Stimulated activated CD4-positive, alpha-beta T cell treated with anti-CD3 and anti-CD28 coated beads, TNF-alpha, amount 100 ng/mL, for 48 hours (primary cell): ENCODE measurements around the gene PRDM11.

ENCODE experiments used
- DNase-seq, 3 donors: peaks; one replicate each; pipeline ENCODE4 v3.0.0-alpha.2; 2020; ENCODE audit warnings: low read depth in 3 of 3

Gene PRDM11

DNA sequence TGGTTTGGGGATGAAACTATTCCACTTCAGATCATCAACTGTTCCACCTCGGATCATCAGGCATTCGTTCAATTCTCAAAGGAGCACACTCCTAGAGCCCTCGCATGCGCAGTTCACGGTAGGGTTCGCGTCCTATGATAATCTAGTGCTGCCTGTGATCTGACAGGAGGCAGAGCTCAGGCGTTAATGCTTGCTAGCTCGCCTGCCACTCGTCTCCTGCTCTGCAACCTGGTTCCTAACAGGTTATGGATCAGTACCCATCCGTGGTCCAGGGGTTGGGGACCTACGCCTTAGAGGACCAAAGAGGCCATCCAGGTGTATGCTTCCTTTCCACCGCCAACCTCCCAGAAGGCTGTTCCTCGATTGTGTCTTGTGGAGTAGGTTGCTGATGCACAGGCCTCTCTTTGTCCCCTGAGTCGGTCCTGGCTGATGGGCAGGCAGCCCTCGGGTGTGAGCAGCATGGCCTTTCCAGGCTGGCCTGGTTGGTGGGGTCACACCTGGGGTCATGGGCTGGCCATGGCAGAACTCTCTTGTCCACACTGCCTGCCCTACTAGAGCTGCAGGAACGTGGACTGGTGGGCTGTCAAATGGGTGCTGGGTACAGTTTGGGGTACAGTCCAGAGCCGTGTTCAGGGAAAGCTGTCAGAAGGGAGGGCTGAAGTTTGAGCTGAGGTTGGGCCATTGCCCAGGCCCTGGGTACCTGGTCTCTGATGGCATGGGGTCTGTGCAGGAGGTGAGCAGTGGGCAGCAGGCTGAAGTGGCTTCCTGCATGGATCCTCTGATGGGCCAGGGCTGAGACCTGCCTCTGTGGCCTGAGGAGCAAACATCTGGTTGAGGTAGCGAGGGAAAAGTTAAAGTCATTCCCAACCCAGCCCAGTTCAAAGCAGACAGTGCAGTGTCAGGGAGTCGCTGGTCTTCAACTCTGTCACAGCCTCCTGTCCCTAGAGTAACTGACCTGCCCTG is 11.1 kb downstream of the PRDM11 start:
- no peak for DNase-seq

DNA sequence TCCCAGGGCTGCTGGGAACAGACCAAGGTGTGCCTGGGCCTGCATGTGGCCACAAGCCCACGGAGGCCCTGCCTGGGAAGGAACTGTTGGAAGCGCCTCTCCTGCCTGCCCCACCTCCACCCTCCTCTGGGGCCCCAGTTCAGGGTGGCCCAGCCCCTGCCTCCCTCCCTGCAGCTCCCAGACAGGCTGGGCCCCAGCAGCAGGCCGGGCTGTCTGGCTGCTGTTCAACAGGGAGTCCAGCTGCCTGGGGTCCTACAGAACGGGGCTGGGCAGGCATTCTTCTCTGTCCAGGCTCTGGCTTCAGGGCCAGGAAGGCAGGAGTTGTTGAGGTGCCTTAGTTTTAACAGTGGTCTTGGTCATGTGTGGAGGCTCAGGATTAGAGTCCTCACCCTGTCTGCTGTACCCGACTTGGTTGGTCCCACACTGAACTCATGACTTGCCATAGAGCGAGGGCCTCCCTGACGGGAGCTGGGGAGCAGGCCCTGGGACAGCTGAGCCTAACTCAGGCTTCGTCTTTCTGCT is 11.8 kb downstream of the PRDM11 start:
- DNase-seq = no peak

DNA sequence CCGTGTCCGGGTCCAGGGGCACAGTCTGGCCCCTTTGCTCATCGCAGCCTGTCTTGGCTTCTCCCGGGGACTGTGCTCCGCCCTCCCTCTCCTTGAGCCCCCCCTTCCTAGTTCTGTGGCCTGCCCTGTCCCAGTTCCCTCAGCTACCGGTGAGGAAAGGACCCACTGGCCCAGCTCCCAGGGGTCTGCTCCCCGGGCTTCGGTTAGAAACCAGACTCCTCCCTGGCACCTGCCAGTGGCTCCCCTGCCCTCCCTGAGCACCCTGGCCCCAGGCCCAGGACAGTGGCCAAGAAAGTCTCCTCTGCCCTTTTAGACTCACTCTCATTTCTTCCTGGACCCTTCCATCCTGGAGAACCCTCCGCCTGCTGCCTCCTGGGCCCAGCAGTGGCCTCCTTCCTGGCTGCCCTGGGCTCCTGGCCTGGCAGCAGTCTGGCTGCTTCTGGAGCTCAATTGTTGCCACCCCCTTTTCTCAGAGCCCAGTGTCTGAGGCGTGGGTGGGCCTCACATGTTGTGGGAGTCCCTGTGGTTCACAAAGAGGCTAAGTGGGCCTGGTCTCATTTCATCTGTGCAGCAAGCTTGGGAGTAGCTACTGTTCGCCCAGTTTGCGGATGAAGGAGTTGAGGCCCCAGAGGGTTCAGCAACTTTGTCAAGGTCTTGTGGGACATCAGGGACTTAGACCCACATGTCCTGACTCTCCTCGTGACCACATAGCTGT is 12.6 kb downstream of the PRDM11 start:
- no peak for DNase-seq

DNA sequence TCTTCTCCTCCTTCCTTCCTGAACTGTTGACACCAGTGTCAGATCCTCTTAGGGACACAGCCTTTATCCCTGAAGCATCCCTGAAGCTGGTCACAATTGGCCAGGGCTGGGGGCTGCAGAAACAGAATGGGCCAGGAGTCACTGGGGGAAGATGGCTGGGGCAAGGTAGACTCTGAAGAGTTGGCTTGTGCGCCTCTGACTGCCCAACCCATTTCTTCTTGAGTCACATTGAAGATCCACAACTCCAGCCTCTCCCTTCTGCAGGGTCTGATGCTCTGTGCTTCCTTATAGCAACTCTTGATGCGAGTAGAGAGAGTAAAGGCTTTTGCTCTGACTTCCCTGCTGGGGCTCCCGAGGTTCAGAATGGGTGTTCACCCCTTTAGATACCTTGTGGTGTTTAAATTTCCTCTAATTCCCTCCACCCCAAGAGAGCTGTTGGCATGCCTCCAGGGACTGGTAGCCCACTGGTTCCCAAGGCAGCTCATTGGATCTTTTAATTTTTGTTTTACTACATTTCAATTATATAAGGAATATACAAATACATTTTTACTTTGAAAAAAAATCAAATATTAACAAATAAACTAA is 13.4 kb downstream of the PRDM11 start:
- DNase-seq = no peak

DNA sequence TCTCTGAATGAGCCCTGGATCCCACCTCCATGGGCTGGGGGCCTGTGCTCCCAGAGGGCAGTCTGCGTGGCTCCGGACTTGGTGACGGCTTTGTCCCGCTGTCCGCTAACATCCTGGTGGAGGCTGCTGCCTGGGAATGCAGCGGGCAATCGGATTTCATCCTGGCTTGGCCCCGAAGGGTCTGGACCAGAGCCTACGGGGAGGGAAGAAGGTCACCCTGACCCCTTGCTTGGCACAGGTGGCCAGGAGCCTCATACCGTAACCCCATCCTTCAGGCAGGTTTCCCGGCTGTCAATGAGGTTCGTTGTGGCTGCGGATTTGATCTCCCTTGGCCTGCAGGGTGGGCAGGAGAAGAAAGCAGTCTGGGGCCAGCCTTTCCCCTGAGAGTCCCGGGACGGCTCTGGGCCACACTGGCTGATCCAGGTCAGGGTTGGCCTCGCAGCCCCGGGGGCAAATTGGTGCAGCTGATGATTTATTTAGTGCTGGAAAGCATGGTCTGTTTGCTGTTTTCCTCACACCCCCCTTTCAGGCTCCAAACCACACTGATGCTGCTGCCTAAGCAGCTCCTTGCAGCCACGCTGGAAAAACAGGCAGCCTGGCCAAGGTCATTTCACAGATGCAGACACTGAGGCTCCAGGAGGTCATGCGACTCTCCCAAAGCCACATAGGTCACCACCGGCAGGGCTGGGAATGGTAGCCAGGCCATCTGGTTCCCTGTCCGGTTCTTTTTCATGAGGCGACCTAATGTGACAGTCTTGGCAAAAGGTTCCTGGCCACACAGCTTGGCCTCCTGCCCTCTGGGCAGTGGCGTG is 15.0 kb downstream of the PRDM11 start:
- DNase-seq = no peak

DNA sequence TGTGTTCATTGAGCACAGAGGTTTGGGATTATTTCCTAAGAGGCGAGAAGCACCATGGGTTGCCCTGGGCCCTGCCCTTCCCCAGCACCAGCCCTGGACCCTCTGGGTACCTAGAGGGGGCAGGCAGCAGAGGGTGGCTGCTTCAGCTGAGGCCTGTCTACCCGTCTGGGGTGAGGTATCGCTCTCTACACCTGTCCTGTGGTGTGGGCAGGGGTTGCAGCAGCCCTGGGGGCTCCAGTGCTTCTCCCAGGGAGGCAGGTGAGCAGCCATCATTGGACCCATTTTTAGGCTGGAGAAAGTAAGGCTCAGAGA is 15.6 kb downstream of the PRDM11 start:
- DNase-seq = no peak

DNA sequence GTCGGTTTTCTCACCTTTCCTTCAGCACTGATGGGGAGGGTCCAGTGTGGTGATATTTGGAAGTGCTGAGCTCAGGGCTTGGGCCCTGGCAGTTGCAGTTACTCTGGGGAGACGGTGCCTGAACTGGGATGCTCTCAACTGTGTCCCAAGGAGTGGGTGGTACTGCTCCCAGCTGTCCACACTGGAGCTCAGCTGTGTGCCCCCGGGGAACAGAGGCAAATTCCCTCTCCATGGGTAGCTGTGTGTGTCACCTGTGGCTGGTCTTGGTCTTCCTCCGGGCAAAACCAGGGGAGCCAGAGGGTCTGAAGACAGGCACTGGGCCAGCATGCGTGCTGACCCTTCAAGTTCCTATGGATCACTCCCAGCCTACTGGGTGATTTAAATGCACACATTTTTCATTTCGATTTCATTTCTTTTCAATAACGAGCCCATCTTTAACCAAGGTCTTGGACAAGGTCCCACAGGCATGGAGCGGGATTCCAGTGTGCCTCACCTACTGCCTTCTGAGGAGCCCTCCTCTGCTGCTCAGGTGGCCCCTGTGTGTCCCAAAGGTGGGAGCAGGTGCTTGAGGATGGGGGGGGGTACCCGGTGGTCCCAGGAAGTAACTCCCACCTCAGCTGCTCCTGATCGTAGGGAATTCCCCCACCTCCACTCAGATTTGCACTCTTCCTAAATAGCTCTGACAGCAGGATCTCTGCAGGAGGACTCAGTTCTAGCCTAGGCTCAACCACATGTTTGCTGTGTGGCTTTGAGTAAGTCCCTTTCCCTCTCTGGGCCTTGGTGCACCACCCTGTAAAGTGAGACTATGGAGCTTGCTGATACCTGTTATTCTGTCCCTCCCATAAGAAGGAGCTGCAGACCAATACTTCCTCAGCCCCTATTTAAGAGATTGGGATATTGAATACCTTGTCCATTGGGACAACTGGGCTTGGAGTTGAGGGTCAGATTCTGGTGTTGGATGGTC is 16.8 kb downstream of the PRDM11 start:
- DNase-seq = no peak

DNA sequence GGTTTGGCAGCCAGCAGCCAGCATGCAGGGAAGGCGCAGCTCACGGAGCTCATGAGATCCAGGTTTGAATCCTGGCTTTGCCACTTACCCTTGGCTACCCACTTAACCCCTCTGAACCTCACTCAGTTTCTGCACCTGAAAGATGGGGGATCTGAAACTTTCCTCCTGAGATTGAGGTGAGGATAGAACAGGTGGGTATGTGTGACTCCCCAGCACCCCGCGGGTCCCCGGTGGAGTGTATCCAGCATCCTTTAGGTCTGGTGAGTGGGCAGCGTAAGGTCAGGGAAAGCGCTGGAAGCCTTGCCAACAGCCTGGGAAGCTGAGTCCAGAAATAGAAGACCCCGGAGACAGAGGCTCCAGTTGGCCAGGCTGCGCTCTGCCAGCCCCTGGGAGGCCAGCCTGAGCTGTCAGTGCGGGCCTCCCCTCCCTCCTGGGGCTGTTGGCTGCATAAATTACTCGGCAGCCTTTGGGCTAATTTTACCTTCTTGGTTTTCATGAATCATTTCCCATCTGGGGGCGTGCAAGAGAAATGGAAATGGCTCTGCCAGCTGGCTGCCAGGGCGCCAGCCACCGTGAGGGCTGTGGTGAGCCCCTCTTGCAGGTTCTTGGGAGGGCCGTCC is 17.6 kb downstream of the PRDM11 start:
- no peak for DNase-seq

DNA sequence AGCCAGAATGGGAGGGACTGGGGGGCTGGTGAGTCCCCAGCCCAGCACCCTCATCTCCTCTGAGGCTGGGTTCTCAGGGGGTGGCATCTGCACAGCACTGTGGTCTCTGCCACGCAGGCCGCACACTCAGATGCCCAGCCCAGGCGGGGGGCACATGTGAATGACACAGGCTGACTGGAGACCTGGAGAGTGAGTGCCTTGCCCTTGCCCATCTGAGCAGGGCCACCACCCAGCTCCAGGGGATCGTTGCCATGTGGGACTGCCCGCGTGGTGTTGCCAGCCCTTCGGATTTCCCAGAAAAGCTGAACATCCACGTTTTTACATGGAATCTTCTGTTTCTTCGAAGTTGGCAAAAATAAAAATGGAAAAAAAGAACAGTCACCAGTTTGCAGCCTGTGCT is 18.9 kb downstream of the PRDM11 start:
- DNase-seq = no peak

DNA sequence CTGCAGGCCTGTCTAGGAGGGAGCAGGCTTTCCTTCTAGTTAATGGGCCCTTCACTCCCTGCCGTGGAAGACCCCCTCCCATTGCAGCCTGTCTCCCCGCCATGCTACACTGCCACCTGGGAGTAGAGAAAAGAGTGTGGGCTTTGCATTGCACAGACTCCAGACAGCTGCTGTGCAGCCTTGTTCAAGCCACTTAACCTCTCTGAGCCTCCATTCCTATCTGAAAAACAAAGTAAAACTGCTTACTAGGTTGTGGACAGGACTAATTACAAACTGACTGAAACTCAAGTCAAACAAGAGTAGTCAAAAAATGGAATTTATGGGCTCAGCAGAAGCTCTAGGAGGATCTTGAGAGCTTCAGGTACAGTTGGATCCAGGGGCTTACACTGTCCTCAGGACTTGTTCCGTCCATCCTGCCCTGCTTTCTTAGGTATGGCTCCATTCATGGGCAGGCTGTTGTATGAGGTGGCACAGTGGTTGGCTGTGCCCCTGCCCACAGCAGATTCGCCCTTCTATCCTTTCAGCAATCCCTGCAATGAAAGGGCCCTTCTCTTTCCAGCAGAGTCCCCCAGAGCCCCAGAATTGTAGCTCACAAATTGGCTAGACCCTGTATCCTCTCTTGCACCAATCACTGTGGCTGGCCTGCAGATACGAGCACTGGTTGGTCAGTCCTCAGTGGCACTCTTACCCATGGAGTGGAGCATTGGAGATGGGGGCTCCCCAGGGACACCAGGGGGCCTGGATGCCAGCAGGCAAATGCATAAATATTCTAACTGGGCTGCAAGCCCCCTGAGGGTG is 19.6 kb downstream of the PRDM11 start:
- DNase-seq = no peak

DNA sequence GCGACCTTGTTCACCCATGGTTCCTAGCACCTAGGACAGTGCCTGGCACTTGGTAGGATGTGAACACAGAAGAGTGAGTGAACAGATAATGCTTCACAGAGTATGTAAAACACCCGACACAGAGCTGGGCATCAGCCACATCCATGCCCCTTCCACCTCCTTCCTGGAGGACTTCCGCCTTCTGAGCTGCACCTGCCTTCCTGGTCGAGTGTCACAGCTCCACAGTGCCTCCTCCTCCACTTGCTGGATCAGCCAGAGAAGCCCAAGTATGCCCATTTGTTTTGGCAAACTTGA is 20.1 kb downstream of the PRDM11 start:
- DNase-seq = no peak

DNA sequence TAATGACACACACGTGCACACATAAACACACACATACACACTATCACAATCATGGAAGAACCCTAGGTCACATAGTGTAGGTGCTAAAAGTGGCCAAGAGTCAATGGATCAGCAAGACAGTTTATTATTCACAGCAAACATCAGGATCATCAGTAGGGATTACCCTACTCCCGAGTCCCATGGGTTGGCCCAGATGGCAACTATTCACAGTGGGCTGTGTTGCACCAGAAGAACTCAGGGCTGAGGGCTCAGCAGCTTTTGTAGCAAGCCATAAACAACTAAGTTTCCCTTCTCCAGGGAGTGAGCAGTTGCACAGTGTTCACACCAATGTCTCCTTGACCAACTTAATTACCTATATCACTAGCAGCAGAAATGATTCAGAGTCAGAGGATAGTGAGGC is 20.8 kb downstream of the PRDM11 start:
- no peak for DNase-seq

DNA sequence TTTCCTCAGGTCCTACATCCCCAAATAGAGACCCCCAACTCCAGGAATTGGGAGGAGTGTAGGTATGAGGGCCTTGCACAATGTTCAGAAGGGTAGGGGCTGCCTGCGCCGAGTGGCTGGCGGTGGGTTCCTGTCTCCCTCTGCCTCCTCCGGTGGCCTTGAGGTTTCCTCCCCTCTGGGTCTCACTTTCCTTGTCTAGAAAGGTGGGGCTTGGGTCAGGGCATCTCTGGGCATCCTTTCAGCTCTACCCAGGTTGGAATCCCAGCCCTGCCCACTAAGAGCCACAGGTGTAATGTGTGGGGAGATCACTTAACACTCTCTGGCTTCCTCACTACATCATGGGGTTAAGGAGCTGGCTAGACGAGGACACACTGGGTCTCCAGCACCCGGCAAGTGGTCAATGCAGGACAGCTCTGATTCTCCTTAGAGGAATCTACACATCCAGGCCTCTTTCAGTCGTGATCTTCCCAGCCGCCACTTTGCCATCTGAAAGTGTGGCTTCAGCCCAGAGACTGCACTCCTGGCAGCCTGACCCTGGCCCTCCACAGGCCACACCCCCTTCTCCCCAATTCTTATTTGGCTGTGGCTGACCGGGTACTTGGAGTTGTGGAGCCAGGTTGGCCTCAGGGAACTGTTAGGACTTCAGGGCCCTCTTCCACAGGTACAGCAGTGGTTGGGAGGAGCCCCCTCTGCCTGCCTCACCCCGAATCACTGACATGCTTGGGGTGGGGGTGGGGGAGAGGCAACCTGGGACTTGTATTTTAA is 22.1 kb downstream of the PRDM11 start:
- no peak for DNase-seq

DNA sequence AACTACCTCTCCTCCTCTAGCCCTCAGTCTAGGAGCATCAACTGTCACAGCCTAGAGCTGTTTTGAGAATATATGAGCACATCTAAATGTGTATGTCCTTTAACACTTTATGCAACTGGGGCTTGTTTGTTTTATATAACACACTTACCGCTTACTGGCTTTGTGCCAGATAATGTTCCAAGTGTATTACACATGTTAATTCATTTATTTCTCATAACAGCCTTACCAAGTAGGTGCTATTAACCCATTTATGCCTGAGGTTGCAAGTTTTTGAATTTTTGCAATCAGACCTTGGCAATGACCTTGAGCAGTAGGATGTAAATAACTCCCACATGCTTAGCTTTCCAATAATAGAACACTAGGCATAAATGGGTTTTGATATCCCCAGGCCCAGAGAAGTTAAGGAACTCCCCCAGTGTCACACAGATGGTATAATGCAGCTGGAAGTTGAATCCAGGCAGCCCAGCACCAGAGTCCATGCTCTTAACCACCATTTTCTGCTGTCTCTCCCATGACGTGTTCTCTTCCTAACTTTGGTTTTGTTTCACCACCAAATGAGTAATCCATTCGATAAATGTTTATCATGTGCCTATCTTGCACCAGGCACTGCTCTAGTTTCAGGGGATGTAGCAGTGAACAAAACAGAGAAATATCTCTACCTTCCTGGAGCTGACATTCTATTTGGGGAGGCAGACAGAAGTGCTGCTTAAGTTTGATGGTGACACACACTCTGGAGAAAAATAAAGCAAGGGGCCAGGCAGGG is 23.1 kb downstream of the PRDM11 start:
- DNase-seq = no peak

DNA sequence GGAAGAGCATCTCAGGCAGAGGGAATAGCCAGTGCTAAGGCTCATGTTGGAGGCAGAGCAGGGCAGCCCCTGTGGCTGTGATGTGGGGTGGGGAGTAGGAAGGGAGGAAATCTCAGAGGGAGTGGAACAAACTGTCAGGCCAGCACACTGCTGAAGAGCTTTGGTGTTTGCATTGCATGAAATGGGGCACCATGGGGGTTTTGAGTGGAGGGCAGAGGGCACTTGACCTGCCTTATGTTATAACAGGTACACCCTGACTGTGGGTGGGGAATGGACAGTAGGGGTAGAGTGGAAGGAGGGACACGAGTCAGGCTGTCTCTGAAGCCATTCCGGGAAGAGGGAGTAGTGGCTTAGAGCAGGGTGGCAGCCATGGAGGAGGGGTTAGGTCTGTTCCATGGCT is 24.0 kb downstream of the PRDM11 start:
- no peak for DNase-seq

DNA sequence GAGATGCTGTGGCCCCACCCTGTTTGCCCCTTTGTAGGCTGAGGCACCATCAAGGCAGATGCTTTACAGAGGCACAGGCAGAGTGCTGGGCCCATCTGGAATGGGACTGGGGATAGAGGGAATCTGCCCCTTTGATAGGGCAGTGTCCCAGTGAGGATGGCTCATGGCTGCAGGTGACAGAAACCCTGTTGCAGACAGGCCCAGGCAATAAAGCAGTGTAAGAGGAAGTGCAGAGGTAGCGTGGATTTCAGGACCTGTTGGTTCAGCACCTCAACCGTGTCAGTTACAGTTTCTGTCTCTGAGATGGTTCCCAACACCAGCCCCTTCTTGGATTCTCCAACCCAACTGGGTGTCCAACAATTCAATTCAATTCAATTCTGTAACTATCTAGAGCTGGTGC is 25.1 kb downstream of the PRDM11 start:
- no peak for DNase-seq

DNA sequence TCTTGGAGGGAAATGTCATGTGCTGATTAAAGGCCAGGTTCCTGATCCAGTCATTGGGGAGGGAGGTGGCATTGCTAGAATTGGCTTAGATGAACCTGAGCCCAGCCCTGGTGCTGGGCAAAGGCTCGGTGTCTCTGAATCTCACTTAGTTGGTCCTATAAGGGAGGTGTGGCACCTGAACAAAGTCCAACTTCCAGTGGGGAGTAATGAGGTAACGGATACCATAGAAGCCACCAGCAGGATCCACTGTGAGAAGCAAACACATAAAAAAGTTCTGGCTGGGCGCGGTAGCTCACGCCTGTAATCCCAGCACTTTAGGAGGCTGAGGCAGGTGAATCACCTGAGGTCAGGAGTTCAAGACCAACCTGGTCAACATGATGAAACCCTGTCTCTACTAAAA is 26.6 kb downstream of the PRDM11 start:
- DNase-seq = no peak
